H1 (cell line): ENCODE results near the gene ZFAND6. TPM values are rescaled to one million over a fixed set of nuclear protein-coding genes. Genes with fewer than 3 reads are reported as not detected.

Experiments
- CTCF ChIA-PET: fragments of 300-600 bp; sonication (Branson Sonifier 250); formaldehyde crosslinking; loops from one replicate; lab custom pipeline; 2021; ENCODE audit not compliant: partially characterized antibody; lab: Charles Lee
- POLR2A ChIA-PET: fragments of 300-600 bp; sonication (Branson Sonifier 250); formaldehyde crosslinking; loops from one replicate; lab custom pipeline; 2021; ENCODE audit warnings: inconsistent platforms; ENCODE audit not compliant: partially characterized antibody; lab: Charles Lee
- DNase-seq, 2 experiments: peaks; one replicate each; pipeline versions ENCODE4 v3.0.0 to v3.0.0-alpha.2; 2010 to 2022; ENCODE audit warnings: low spot score in 2 of 2, low read depth in 1 of 2, mixed read lengths in 1 of 2
- FAIRE-seq: peaks from 2 replicates; lab custom pipeline; 2011; peaks lifted over from hg19 to GRCh38; lab: Jason Lieb, UNC
- H2AFZ ChIP-seq: 2 replicates; pipeline ENCODE4 v1.8.1; 2012; ENCODE audit warnings: low read length, inconsistent platforms
- H2AK5ac ChIP-seq: 2 replicates; pipeline ENCODE4 v1.6.1; 2013; ENCODE audit warnings: low read depth, low read length
- H2BK120ac ChIP-seq: replicated peaks from 2 replicates; pipeline ENCODE3; 2013; ENCODE audit warnings: low read depth, low read length, inconsistent platforms
- H2BK12ac ChIP-seq: 2 replicates; pipeline ENCODE4 v1.6.1; 2013; ENCODE audit warnings: low read depth, low read length
- H2BK15ac ChIP-seq: 2 replicates; pipeline ENCODE4 v1.6.1; 2013; ENCODE audit warnings: low read length
- H2BK20ac ChIP-seq: 2 replicates; pipeline ENCODE4 v1.6.1; 2013; ENCODE audit warnings: low read length
- H2BK5ac ChIP-seq: 2 replicates; pipeline ENCODE4 v1.6.1; 2013; ENCODE audit warnings: low read depth, low read length
- H3K14ac ChIP-seq: 2 replicates; pipeline ENCODE4 v1.6.1; 2013; ENCODE audit warnings: inconsistent platforms; ENCODE audit not compliant: insufficient read length
- H3K18ac ChIP-seq: 2 replicates; pipeline ENCODE4 v1.6.1; 2013; ENCODE audit warnings: low read length; ENCODE audit errors: extremely low read depth
- H3K23ac ChIP-seq: 2 replicates; pipeline ENCODE4 v1.6.1; 2013; ENCODE audit warnings: inconsistent platforms; ENCODE audit not compliant: insufficient read length
- H3K23me2 ChIP-seq: 2 replicates; pipeline ENCODE4 v1.6.1; 2013; ENCODE audit warnings: low read depth, low read length
- H3K27ac ChIP-seq: 2 replicates; pipeline ENCODE4 v1.6.1; 2011; ENCODE audit warnings: low read depth, low read length, inconsistent platforms
- H3K27me3 ChIP-seq, 4 experiments: replicated peaks in 1 of 4; 1 replicate in 1 of 4; 2 replicates in 3 of 4; pipeline versions ENCODE4 v1.6.1 to v1.8.1; 2011 to 2013; ENCODE audit warnings: low read length in 3 of 4, mild to moderate bottlenecking in 3 of 4, inconsistent platforms in 2 of 4, mixed read lengths in 2 of 4, moderate library complexity in 1 of 4; ENCODE audit not compliant: control insufficient read depth in 3 of 4, insufficient read depth in 3 of 4; ENCODE audit errors: extremely low read depth in 1 of 4
- H3K36me3 ChIP-seq, 4 experiments: 2 replicates each; pipeline versions ENCODE4 v1.6.1 to v1.8.1; 2011 to 2013; ENCODE audit warnings: mild to moderate bottlenecking in 4 of 4, low read length in 3 of 4, moderate library complexity in 2 of 4, control low read depth in 1 of 4, inconsistent platforms in 1 of 4; ENCODE audit not compliant: insufficient read depth in 4 of 4, control insufficient read depth in 2 of 4
- H3K4ac ChIP-seq: replicated peaks from 2 replicates; pipeline ENCODE3; 2013; ENCODE audit warnings: low read length, low read depth, mixed read lengths, inconsistent platforms; ENCODE audit not compliant: insufficient read length
- H3K4me1 ChIP-seq, 4 experiments: replicated peaks in 1 of 4; 1 replicate in 1 of 4; 2 replicates in 3 of 4; pipeline versions ENCODE4 v1.6.1 to v1.8.1; 2011 to 2013; ENCODE audit warnings: low read length in 3 of 4, inconsistent platforms in 2 of 4, mixed read lengths in 1 of 4; ENCODE audit not compliant: insufficient read depth in 4 of 4, control insufficient read depth in 3 of 4
- H3K4me2 ChIP-seq, 2 experiments: 2 replicates each; pipeline versions ENCODE4 v1.6.1 to v1.8.1; 2011 to 2013; ENCODE audit warnings: low read depth in 2 of 2, low read length in 2 of 2, control low read depth in 1 of 2, inconsistent platforms in 1 of 2, mild to moderate bottlenecking in 1 of 2; ENCODE audit not compliant: insufficient read depth in 1 of 2
- H3K4me3 ChIP-seq, 4 experiments: fragments of 200-600, 300-600 bp in 1 of 4; sonication (generic), shearing (Covaris generic), sonication (Bioruptor Twin) in 1 of 4; 2 replicates each; pipeline versions ENCODE4 v1.5.1 to v1.8.1; 2011 to 2016; ENCODE audit warnings: low read length in 4 of 4, low read depth in 3 of 4, control low read depth in 2 of 4, inconsistent platforms in 2 of 4, mild to moderate bottlenecking in 2 of 4, mixed read lengths in 1 of 4, moderate library complexity in 1 of 4; ENCODE audit not compliant: insufficient read depth in 2 of 4; ENCODE audit errors: extremely low read depth in 1 of 4
- H3K56ac ChIP-seq: replicated peaks from 2 replicates; pipeline ENCODE3; 2013; ENCODE audit warnings: low read depth, mild to moderate bottlenecking, mixed read lengths, low read length, inconsistent platforms; ENCODE audit not compliant: insufficient read length
- H3K79me1 ChIP-seq: 2 replicates; pipeline ENCODE4 v1.6.1; 2013; ENCODE audit warnings: low read depth, low read length, control low read depth
- H3K79me2 ChIP-seq, 2 experiments: 2 replicates each; pipeline versions ENCODE4 v1.6.1 to v1.8.1; 2012 to 2013; ENCODE audit warnings: low read length in 2 of 2, mild to moderate bottlenecking in 2 of 2, inconsistent platforms in 1 of 2; ENCODE audit not compliant: insufficient read depth in 2 of 2, control insufficient read depth in 1 of 2
- H3K9ac ChIP-seq, 4 experiments: replicated peaks in 1 of 4; 1 replicate in 1 of 4; 2 replicates in 3 of 4; pipeline versions ENCODE4 v1.6.1 to v1.8.1; 2011 to 2013; ENCODE audit warnings: low read depth in 3 of 4, low read length in 3 of 4, control low read depth in 2 of 4, mild to moderate bottlenecking in 2 of 4, moderate library complexity in 2 of 4, inconsistent platforms in 1 of 4; ENCODE audit errors: extremely low read depth in 1 of 4
- H3K9me3 ChIP-seq, 2 experiments: 2 replicates each; pipeline versions ENCODE4 v1.6.1 to v1.8.1; 2012 to 2013; ENCODE audit warnings: mild to moderate bottlenecking in 2 of 2, moderate library complexity in 2 of 2, control low read depth in 1 of 2, inconsistent platforms in 1 of 2, low read depth in 1 of 2, low read length in 1 of 2, mixed read lengths in 1 of 2; ENCODE audit not compliant: insufficient read depth in 2 of 2
- H4K20me1 ChIP-seq, 2 experiments: replicated peaks in 1 of 2; 2 replicates each; pipeline versions ENCODE3 to v1.8.1; 2011 to 2013; ENCODE audit warnings: inconsistent platforms in 2 of 2, low read length in 2 of 2, mild to moderate bottlenecking in 1 of 2; ENCODE audit not compliant: insufficient read depth in 2 of 2, control insufficient read depth in 1 of 2
- H4K5ac ChIP-seq: 2 replicates; pipeline ENCODE4 v1.6.1; 2013; ENCODE audit warnings: low read length, low read depth, mixed read lengths, inconsistent platforms; ENCODE audit not compliant: insufficient read length
- H4K8ac ChIP-seq: 2 replicates; pipeline ENCODE4 v1.8.0; 2013; ENCODE audit warnings: mild to moderate bottlenecking, moderate library complexity, low read length, inconsistent platforms; ENCODE audit not compliant: insufficient read depth; ENCODE audit errors: extremely low read depth
- H4K91ac ChIP-seq: replicated peaks from 2 replicates; pipeline ENCODE3; 2013; ENCODE audit warnings: low read length, mixed read lengths, inconsistent platforms; ENCODE audit not compliant: insufficient read length
- BACH1 ChIP-seq: IDR thresholded peaks from 2 replicates; pipeline ENCODE4 v1.6.1; 2012; ENCODE audit warnings: low read length, improper control_type of control experiment
- BCL11A ChIP-seq, 2 experiments: IDR thresholded peaks; one replicate each; pipeline ENCODE4 v1.6.1; 2011; ENCODE audit warnings: low read depth in 2 of 2, low read length in 2 of 2, mild to moderate bottlenecking in 2 of 2
- CHD2 ChIP-seq: IDR thresholded peaks from 2 replicates; pipeline ENCODE4 v1.6.1; 2012; ENCODE audit warnings: low read length, improper control_type of control experiment
- RNF2 ChIP-seq: fragments of 200-900, 300-1000 bp; sonication (generic); IDR thresholded peaks from 2 replicates; pipeline ENCODE4 v1.7.1; 2016; ENCODE audit warnings: borderline replicate concordance, low read depth, mild to moderate bottlenecking, antibody characterized with exemption, low read length; ENCODE audit not compliant: poor library complexity, severe bottlenecking; ENCODE audit errors: missing control alignments
- TCF12 ChIP-seq: IDR thresholded peaks from 2 replicates; pipeline ENCODE4 v1.6.1; 2011; ENCODE audit warnings: low read depth, mild to moderate bottlenecking, low read length
- WGBS, 2 experiments: shearing (Covaris generic) in 1 of 2; methylation state at CpG; one replicate each; pipeline versions ENCODE4 v1.1.6 to v1.1.7; 2013 to 2015; ENCODE audit warnings: low lambda C conversion rate in 2 of 2, mixed read lengths in 2 of 2, inconsistent platforms in 1 of 2, low coverage in 1 of 2, missing lambda C conversion rate in 1 of 2; ENCODE audit not compliant: insufficient replicate concordance in 2 of 2, insufficient coverage in 1 of 2, insufficient read length in 1 of 2; ENCODE audit errors: extremely low coverage in 1 of 2, missing lambda C conversion rate in 1 of 2; 5-methylcytosine and 5-hydroxymethylcytosine counted together
- polyA plus RNA-seq, 7 experiments: library from polyadenylated mRNA; depleted of rRNA in 3 of 7; stranded (reverse) in 5 of 7; unstranded in 2 of 7; fragments of >200 nt in 5 of 7; fragments of 200-250 nt in 2 of 7; gene quantifications; 1 replicate in 5 of 7; 2 replicates in 1 of 7; 4 replicates in 1 of 7; pipeline versions ENCODE4 v1.2.1 to v1.2.3, GENCODE V29; 2011 to 2013; ENCODE audit warnings: missing spikeins in 2 of 7, mixed read lengths in 2 of 7
- total RNA-seq: library from RNA; stranded (reverse); fragmentation: NEBNext Ultra II Directional; extraction: Animal tissue kit (Norgen Biotek cat#: 25700); gene quantifications from 2 replicates; pipeline ENCODE4 v1.2.1, GENCODE V29; 2021

The ZFAND6 gene
- total and polyA plus RNA-seq, 2 of the 8 experiments (the other 6 are each of a cell fraction or from before 2014, with no cell fraction given): 136 to 237 TPM

GRCh38 chr15:80061582-80061981 is 2.1 kb downstream of the ZFAND6 start:
- Histone ChIP-seq H3K9ac (no peak overlapping the region), H3K36me3 (no peaks in the 10 kb centered on the region), H2AFZ (no peak overlapping the region), H4K91ac (no peak overlapping the region), H3K4me2 (peak overlapping the region; percentile 47 to 67), H3K9me3 (no peaks in the 10 kb centered on the region), H3K23ac (no peak overlapping the region), H3K79me2 (peaks cover 12 to 65% of the 10 kb centered on the region in 2 experiments), H2AK5ac (no peak overlapping the region), H2BK120ac (no peak overlapping the region), H3K14ac (no peak overlapping the region), H2BK15ac (no peak overlapping the region), H3K79me1 (no peaks in the 10 kb centered on the region; the same call in 1 of the 2 replicates), H3K18ac (no peak overlapping the region), H3K56ac (no peak overlapping the region), H4K20me1 (peaks cover 5 to 7% of the 10 kb centered on the region in 2 experiments), H2BK12ac (no peak overlapping the region), H3K23me2 (peaks cover 5% of the 10 kb centered on the region), H3K27ac (no peak overlapping the region), H3K4ac (no peak overlapping the region), H3K27me3 (no peaks in the 10 kb centered on the region), H2BK20ac (no peak overlapping the region), H4K5ac (no peak overlapping the region), H4K8ac (no peak overlapping the region), H3K4me3 (peak overlapping the region in 2 of 4 experiments; percentile 60 to 80; a peak in 3 of 8 replicates), H2BK5ac (no peak overlapping the region), H3K4me1 (peaks cover 0 to 20% (median 13%) of the 10 kb centered on the region in 4 experiments)
- WGBS, 2 experiments: 67% methylated on average over 5 of the region's 5 CpGs; no CpG with 5 or more reads in 1 of the 2 experiments
- CTCF ChIA-PET: interaction anchor here (0.7 kb wide), 2 partner anchors 128 to 172 kb away, joined by 3 read pairs; no protein-coding TSS in a partner anchor
- DNase-seq (no peak), FAIRE-seq (no peak)
- POLR2A ChIA-PET: interaction anchor here (1.5 kb wide), 1 partner anchor 15 kb away, joined by 6 read pairs; no protein-coding TSS in a partner anchor
- TF ChIP-seq BACH1: no peak
- TF ChIP-seq RNF2: no peak
- TF ChIP-seq CHD2: no peak
- TF ChIP-seq BCL11A (IDR thresholded peaks at IDR 0.05; ENCODE audit: low read depth in 2 of 2, low read length in 2 of 2): no peak
- TF ChIP-seq TCF12: no peak
